ENCODE measurements around the gene FOXC1.

DNA sequence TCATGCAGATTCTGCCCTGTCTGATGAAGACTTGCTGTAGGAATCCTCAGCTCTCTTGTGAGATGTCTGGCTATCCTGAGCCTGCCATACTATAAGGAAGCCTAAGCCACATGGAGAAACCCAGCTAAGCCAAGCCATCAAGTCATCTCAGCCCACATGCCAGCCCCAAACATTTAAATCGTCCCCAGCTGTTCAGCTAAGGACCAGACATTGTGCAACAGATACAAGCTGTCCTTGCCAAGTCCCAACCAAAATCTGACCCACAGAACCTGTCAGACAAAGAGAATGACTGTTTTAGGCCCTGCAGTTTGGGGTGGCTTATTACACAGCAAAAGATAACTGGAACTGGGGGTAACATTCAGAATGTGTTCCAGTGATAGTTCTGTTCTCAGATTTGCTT is 36.8 kb upstream of the FOXC1 start:
- TF ChIP-seq, protein P1, sequence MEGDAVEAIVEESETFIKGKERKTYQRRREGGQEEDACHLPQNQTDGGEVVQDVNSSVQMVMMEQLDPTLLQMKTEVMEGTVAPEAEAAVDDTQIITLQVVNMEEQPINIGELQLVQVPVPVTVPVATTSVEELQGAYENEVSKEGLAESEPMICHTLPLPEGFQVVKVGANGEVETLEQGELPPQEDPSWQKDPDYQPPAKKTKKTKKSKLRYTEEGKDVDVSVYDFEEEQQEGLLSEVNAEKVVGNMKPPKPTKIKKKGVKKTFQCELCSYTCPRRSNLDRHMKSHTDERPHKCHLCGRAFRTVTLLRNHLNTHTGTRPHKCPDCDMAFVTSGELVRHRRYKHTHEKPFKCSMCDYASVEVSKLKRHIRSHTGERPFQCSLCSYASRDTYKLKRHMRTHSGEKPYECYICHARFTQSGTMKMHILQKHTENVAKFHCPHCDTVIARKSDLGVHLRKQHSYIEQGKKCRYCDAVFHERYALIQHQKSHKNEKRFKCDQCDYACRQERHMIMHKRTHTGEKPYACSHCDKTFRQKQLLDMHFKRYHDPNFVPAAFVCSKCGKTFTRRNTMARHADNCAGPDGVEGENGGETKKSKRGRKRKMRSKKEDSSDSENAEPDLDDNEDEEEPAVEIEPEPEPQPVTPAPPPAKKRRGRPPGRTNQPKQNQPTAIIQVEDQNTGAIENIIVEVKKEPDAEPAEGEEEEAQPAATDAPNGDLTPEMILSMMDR (IDR thresholded peaks at IDR 0.05; ENCODE audit: insufficient read depth, low read depth, low read length) = no peak
- no peak for TF ChIP-seq EZH2 (IDR thresholded peaks at IDR 0.05; ENCODE audit: insufficient read depth, low read length)
